ENCODE data around the gene NPAS2.

NPAS2 gene

DNA sequence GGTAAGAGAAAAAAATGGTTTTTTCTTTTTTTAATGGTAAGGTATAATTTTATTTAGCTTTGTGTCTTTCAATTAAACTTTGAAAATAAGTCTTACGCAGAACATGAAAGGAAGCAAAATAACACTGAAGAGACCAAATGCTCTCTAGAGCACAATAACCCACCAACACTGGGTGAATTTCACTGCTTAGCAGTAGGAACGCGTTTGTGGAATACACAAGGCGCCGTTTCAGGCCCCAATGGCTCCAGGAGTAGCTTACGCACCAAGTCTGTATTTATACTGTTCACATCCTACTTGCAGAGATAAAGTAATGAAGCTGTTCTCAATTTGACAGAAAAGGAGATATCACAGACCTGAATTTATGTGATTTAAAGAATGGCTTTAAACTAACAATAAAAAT, 205.6 kb downstream of the NPAS2 start:
- no peak for DNase-seq

DNA sequence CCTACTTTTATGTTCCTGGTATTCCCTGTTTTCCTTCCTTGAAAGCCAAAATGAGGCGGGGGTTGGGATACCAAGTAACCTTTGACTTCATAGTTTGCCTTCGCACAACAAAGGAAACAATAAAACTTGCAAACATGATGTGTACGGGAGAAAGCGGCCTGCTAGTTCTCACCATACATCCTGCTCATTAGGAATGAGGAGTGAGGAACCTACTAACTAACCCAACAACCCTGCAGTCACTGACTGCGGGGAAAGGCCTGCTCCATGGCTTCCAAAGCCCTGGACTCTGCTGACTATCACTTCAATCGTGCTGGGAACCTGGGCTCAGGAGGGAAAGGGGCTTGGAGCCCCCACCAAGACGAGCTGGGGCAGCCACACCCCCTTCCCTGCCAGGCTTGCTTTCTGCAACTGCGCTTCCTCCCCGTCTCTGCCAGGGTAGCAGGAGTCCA, 206.3 kb downstream of the NPAS2 start:
- no peak for DNase-seq

DNA sequence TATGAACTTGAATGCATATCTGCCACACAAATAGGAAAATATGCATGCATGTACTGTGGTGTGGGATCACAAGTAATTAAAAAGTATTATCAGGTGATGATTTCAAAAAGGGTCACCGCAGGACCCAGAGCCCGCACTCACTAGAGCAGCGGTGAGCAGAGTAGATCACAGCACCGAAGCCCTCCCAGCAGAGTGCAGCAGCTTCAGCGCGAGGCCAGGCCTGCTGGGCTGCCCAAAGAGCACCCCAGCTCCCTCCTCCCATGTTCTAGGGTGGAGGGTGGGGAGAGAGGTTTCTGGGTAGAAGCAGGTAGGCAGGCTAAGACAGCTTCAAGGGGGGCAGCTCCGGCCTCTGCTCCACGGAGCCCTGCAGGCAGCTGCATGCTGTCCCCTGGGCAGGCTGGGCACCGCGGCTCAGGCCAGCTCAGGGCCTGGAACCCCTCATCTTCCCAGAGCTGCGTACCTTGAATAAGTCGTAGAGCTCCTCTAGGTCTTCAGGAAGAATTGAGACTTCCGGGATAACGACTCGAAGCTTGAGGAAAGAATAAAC, 207.1 kb downstream of the NPAS2 start:
- no peak for DNase-seq

DNA sequence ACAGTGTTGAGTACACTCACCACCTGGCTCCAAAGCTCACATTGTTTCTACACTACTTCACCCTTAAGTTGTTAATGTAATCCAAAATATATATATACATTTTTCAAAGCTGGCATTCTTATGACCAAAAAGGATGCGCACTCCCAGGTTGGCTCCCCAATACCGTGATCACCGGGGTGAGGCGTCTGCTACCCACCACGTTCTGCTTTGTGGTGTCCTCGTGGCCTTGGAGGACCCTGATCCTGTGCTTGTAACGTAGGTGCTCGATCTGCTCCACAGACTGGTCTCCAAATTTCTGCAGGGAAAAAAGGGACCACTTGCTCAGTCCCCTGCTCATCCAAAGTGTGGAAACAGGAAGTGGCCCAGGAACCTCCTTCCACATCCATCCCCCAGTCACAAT, 207.9 kb downstream of the NPAS2 start:
- no peak for DNase-seq

DNA sequence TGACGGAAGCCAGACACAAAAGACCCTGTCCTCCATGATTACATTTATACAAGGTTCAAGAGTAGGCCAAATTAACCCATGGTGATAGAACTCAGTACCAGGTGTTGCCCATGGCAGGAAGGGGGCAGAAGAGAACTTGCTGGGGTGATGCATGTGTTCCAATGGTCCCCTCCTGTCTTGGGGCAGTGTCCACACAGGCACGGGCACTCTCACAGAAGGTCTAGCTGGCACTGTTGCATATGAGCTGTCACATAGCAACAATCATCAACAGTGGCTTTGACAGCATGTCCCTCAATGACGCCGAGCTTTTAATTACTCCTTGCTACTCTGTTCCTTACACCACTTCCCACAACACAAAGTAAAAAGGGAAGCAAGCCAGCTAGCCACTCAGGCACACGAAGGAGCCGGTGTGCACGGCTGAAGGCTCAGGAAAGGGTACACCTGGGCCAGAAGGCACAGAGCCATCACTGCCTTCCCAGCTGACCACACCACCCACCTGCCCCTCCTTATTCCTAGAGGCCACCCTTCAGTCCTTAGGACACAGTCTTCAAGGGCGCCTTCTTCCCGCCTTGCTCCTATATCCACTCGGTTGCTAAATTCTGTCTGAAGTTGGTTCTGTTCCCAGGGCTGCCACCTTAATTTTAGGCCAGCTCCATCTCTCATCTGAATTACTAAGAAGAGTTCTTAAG, 211.1 kb downstream of the NPAS2 start:
- no peak for DNase-seq

DNA sequence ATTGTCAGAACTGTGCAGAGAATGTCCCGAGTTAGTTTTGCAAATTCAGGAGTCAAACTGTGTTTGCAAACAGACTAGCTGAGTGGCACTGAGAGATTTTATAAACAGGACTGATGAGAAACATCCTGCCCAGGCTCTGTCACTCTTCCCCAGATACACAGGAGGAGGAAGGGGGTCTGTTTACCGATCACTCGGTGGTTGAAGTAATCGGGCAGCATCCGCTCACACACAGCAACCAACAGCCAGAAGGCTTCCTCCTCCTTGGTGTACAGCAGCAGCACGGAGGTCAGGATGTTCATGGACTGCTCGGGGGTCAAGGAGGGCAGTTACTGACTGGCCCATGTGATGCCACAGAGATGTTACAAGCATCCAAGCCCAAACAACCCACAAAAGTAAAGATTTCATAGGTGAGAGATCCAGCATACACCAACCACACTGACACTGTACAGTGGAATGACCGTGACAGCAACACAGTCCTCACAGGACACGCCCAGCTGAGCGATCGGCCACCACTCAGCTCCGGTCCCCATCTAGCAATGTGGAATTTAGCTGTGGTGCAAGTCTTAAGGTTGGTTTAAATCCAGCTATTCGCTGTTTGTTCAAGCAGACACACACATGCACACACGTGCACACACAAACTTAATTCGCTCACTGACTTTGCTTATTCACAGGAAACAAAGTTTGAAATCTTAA, 212.3 kb downstream of the NPAS2 start:
- DNase-seq: no peak

DNA sequence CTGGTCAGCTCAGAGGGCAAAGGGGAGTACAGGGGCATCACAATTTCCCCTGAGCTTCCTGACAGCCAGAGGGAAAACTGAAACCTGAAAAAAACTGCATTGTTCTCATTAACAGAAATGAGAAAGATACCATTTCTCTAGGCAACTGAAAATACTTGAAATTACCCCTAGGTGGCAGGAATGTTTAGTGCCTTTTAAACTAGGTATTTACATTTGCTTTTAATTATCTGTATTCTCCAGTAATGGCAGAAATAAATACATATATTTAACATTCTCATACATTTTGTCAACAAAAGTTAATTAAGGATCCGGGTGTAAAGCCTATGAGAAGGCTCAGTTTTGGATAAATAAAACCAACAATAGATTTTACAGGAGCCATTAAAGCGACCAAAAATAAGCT, 216.6 kb downstream of the NPAS2 start:
- peak in 1 of 5 experiments; percentile 12 for DNase-seq

DNA sequence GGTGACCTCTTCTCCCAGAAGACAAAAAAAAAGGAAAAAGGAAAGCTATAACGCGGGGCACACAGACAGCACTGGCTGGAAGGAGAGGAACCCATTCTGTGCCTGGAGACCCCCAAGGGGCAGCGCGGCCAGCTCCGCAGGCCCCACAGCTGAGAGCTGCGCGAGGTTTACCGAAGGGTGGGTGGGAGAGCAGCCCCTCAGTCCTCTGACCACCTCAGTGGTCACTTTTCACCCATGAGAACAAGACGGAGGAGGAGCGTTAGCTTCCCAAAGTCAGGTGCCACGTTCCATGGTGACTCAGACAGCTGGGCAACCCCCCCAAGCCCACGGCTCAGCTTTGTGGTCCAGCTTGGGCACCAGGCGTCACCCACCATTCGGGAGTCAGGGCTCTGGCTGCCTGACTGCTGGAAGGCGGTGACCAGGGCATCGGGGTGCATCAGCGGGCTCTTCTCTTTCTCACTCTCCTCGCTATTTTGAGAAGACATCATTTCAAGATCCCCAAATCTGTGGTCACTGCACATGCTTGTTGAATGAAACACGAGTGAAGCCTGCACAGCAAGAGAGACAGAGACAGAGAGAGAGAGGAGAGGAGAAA, 217.3 kb downstream of the NPAS2 start:
- no peak for DNase-seq

DNA sequence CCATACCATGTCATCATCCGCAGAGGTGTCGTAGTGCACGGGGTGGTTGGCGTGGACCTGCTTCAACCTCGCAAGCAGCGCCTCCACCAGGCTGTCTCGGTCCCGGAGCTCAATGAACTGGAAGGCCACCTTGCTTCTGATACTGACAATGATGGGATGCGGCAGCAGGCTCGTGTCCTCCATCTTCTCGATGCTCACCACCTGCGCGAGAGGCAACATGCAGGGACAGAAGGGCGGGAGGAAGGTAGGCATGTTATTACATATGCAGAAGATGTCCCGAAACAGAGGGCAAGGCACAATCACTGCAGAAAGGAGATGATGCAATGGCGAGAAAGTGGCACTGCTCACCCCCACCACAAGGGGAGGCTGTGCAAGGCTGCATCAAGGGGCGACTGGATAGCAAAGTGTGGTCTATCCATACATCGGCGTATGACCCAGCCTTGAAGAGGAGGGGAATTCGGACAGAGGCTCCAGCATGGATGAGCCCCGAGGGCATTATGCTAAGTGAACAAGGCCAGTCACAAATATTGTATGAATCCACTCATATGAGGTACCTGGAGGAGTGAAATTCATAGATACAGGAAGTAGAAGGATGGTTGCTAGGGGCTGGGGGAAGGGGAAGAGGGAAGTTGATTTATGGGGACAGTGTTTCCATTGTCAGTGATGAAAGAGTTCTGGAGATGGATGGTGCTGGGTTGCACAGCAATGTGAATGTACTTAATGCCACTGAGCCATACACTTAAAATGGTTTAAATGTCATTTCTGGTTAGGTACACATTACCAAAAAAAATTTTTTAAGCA, 218.7 kb downstream of the NPAS2 start:
- peak in 1 of 5 experiments; percentile 10 for DNase-seq

DNA sequence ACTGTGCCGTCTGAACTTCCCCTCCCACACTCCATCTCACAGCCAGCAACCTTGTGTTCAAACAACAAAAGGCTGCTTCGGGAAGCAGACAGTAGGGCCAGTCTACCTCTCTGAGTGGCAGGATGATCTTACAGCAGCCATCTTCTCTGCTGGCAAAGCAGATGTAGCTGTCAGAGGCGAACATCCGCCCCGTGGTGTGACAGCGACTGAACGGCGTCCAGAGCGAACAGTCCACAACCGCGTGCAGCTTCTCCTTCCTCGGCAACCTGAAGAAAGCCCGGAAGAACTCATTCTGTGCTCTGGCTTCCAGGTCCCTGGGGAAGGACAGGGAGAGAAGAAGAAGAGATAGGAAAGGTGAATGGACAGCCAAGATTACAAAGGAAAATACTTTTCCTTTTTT, 220.1 kb downstream of the NPAS2 start:
- no peak for DNase-seq

DNA sequence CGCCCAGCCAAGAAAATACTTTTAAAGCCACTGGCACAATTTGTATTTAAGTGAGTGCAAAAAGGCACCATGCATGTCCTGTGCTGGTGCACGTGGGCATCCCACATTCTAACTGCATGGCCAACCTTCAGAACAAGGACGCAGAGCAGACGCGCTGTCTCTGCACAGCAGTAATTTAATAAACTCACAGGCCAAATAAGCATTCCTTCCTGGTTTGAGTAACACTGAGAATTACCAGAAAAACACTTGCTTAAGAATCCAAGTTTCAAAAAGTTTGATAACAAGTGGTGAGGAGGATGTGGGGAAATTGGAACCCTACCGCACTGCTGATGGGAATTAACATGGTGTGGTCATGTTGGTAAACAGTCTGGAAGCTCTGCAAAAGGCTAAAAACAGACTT, 220.8 kb downstream of the NPAS2 start:
- DNase-seq: no peak

DNA sequence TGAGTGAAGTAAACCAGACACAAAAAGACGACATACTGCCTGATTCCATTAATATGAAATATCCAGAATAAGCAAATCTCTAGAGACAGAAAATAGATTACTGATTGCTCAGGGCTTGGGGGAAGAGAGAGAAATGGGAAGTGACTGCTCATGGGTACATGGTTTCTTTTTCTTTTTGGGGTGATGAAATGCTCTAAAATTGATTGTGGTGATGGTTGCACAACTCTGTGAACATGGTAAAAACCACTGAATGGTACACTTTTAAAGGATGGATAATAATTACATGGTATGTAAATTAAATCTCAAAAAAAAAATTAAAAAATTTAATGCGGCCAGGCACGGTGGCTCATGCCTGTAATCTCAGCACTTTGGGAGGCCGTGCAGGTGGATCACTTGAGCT, 221.5 kb downstream of the NPAS2 start:
- no peak for DNase-seq

DNA sequence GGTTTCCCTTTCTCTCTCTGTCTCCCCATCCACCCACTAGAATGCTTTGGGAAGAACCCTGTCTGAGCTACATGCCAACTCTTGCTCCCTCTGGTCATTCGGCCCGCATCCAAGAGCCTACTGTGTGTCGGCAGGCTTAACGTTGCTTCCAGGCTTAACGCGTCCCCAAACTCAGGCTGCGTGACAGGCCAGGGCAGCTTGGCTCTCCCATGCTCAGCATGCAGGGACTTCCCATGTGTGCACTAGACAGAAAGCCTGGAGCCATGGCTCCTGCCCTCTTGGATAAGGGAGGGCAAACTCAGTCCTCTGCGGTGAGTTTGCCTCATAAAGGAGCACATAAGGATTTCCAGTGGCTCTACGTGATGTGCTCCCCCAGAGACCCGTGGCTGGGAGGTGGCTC, 225.4 kb downstream of the NPAS2 start:
- no peak for DNase-seq

All from T-helper 2 cell (primary cell).